ENCODE measurements around the gene SMARCAD1. TPM values are rescaled to one million over a fixed set of nuclear protein-coding genes. Genes with fewer than 3 reads are reported as not detected.

SMARCAD1 gene
- total and polyA plus RNA-seq, 9 of the 15 experiments (the other 6 are each of a cell fraction or from before 2014, with no cell fraction given), result 11.2 to 52.2 (median 34.6) TPM

GRCh38 chr4:94208266-94208665, 601 bp downstream of the SMARCAD1 start:
- peak overlapping the region; percentile 93 for H3K4me3 ChIP-seq
- peak; percentile 8; the same call in 1 of the 3 replicates for ATAC-seq
- intact Hi-C loops (cut with micrococcal nuclease) (no loop called here), in situ Hi-C loops (cut with MboI) (no loop called here)
- peak overlapping the region; percentile 90 for H3K4me2 ChIP-seq (ENCODE audit: insufficient read depth, low read length)
- no peaks in the 10 kb centered on the region for H3K27me3 ChIP-seq (ENCODE audit: control insufficient read depth in 2 of 2, insufficient read depth in 2 of 2, low read length in 2 of 2)
- TF ChIP-seq SPI1 (IDR thresholded peaks at IDR 0.05; ENCODE audit: borderline replicate concordance, low read depth, low read length) (peak; percentile 31; the same call in 1 of the 2 replicates), SIN3A (IDR thresholded peaks at IDR 0.05; ENCODE audit: borderline replicate concordance in 2 of 2, control insufficient read depth in 1 of 2, low read depth in 2 of 2, low read length in 2 of 2) (0 out of 4 replicates have a peak, but pooled peaks of 1 of the 2 experiments have one; percentile 7), FOXK2 (conservative IDR thresholded peaks at IDR 0.05 in 1 of 2, IDR thresholded peaks at IDR 0.05 in 1 of 2; ENCODE audit: low read depth in 2 of 2) (no peak)
- peaks cover 43% of the 10 kb centered on the region for H3K36me3 ChIP-seq (ENCODE audit: control insufficient read depth, insufficient read depth, low read length)
- BruUV-seq (replicated peaks), result TSS peak; percentile 61
- peak overlapping the region; percentile 93 for H3K27ac ChIP-seq (ENCODE audit: extremely low read depth, low read depth, low read length)
- CTCF ChIA-PET (ENCODE audit: low intra/inter-chr PET ratio), result no interaction called here
- no peak for FAIRE-seq
- H4K20me1 ChIP-seq (replicated peaks; ENCODE audit: control insufficient read depth, insufficient read depth, low read length), result no peaks in the 10 kb centered on the region
- H3K9me1 ChIP-seq (ENCODE audit: control insufficient read depth, insufficient read depth, low read length), result no peaks in the 10 kb centered on the region
- 0% methylated on average over 5 of the region's 5 CpGs for WGBS (ENCODE audit: insufficient coverage, low coverage, missing lambda C conversion rate)
- peak overlapping the region; percentile 98 for H2AFZ ChIP-seq (ENCODE audit: low read depth, low read length)
- POLR2A ChIA-PET, result interaction anchor here (1.0 to 1.7 kb wide), 2 partner anchors 15 to 23 kb away, joined by 4 to 6 read pairs; no protein-coding TSS in a partner anchor
- no peaks in the 10 kb centered on the region for H3K9me3 ChIP-seq (replicated peaks; ENCODE audit: control insufficient read depth, insufficient read depth, low read depth, low read length)
- H3K79me2 ChIP-seq (ENCODE audit: control insufficient read depth, insufficient read depth, low read length), result peaks cover 47% of the 10 kb centered on the region
- H3K4me1 ChIP-seq (replicated peaks in 1 of 2; ENCODE audit: control insufficient read depth in 2 of 2, insufficient read depth in 2 of 2, low read length in 2 of 2), result peaks cover 0 to 7% of the 10 kb centered on the region in 2 experiments; a peak in 1 of 5 replicates
- peak overlapping the region; percentile 92 to 94 for H3K9ac ChIP-seq (ENCODE audit: insufficient read depth in 1 of 2, low read depth in 2 of 2, low read length in 2 of 2)
- DNase-seq (ENCODE audit: extremely low read depth in 1 of 4, low spot score in 3 of 4), result peak in 1 of 4 experiments; percentile 11

- Histone ChIP-seq H2AFZ (ENCODE audit: low read depth, low read length) (no peak overlapping the region), H3K9ac (ENCODE audit: insufficient read depth in 1 of 2, low read depth in 2 of 2, low read length in 2 of 2) (peak overlapping the region in 1 of 2 experiments; percentile 92; a peak in 1 of 4 replicates)
- DNase-seq (ENCODE audit: extremely low read depth in 1 of 4, low spot score in 3 of 4), result no peak
These were observed 1.3 kb downstream of the SMARCAD1 start for GRCh38 chr4:94208918-94209317.

More at GRCh38 chr4:94208918-94209317, 1.3 kb downstream of the SMARCAD1 start:
- Histone ChIP-seq H3K27me3 (ENCODE audit: control insufficient read depth in 2 of 2, insufficient read depth in 2 of 2, low read length in 2 of 2) (no peaks in the 10 kb centered on the region), H3K79me2 (ENCODE audit: control insufficient read depth, insufficient read depth, low read length) (peaks cover 52% of the 10 kb centered on the region), H3K4me2 (ENCODE audit: insufficient read depth, low read length) (peak overlapping the region; percentile 90), H3K27ac (ENCODE audit: extremely low read depth, low read depth, low read length) (no peak overlapping the region), H3K4me3 (peak overlapping the region; percentile 93), H3K4me1 (replicated peaks in 1 of 2; ENCODE audit: control insufficient read depth in 2 of 2, insufficient read depth in 2 of 2, low read length in 2 of 2) (peaks cover 0 to 7% of the 10 kb centered on the region in 2 experiments; a peak in 1 of 5 replicates), H4K20me1 (replicated peaks; ENCODE audit: control insufficient read depth, insufficient read depth, low read length) (no peaks in the 10 kb centered on the region), H3K9me3 (replicated peaks; ENCODE audit: control insufficient read depth, insufficient read depth, low read depth, low read length) (no peaks in the 10 kb centered on the region), H3K9me1 (ENCODE audit: control insufficient read depth, insufficient read depth, low read length) (no peaks in the 10 kb centered on the region), H3K36me3 (ENCODE audit: control insufficient read depth, insufficient read depth, low read length) (peaks cover 49% of the 10 kb centered on the region)
- ChIA-PET CTCF (ENCODE audit: low intra/inter-chr PET ratio) (no interaction called here), POLR2A (no interaction called here)
- peak; percentile 28; the same call in 1 of the 2 replicates for TF ChIP-seq MAFG (tag; conservative IDR thresholded peaks at IDR 0.05)
- TF ChIP-seq JUN (IDR thresholded peaks at IDR 0.05; ENCODE audit: borderline replicate concordance, low read depth, low read length), result no peak
- no peak for TF ChIP-seq JUN (CRISPR knock-in tag; IDR thresholded peaks at IDR 0.05; ENCODE audit: borderline replicate concordance)
- TF ChIP-seq ZNF316 (IDR thresholded peaks at IDR 0.05), result peak; percentile 87
- TF ChIP-seq C11orf30 (IDR thresholded peaks at IDR 0.05; ENCODE audit: low read depth), result peak; percentile 64
- TF ChIP-seq GABPA (tag; conservative IDR thresholded peaks at IDR 0.05; ENCODE audit: low read depth), result no peak
- no peak for TF ChIP-seq PTTG1 (tag; IDR thresholded peaks at IDR 0.05; ENCODE audit: low read depth)
- TF ChIP-seq MAFF (IDR thresholded peaks at IDR 0.05; ENCODE audit: low read length), result 0 out of 2 replicates have a peak, but pooled peaks have one; percentile 20
- intact Hi-C loops (cut with micrococcal nuclease) (no loop called here), in situ Hi-C loops (cut with MboI) (no loop called here)
- BruUV-seq (replicated peaks), result no TSS peak
- WGBS (ENCODE audit: insufficient coverage, low coverage, missing lambda C conversion rate), result 60% methylated on average over 1 of the region's 1 CpG
- no peak for ATAC-seq
- FAIRE-seq, result no peak

Measured in K562 (cell line).